CD4-positive, CD25-positive, alpha-beta regulatory T cell (primary cell): ENCODE results near the gene PLAAT5. TPM values are rescaled to one million over a fixed set of nuclear protein-coding genes. Genes with fewer than 3 reads are reported as not detected.

ENCODE experiments used
- ATAC-seq, 2 donors: fragments of 150-1000 bp; cut with Tn5 transposase; one replicate each; pipeline ENCODE4 v1.10.0; 2021; ENCODE audit warnings: low read depth in 2 of 2, moderate number of reproducible peaks in 2 of 2, moderate library complexity in 1 of 2
- DNase-seq, 3 donors: peaks; one replicate each; pipeline versions ENCODE4 v3.0.0 to v3.0.0-alpha.2; 2012 to 2022; ENCODE audit warnings: mixed read lengths in 1 of 3
- H3K27ac ChIP-seq: one replicate; pipeline ENCODE4 v1.7.0; 2013; ENCODE audit warnings: mild to moderate bottlenecking, low read length; ENCODE audit not compliant: insufficient read depth, poor library complexity, severe bottlenecking
- H3K27me3 ChIP-seq: one replicate; pipeline ENCODE4 v1.7.0; 2013; ENCODE audit warnings: low read length; ENCODE audit not compliant: control insufficient read depth, insufficient read depth
- H3K36me3 ChIP-seq: one replicate; pipeline ENCODE4 v1.7.0; 2013; ENCODE audit warnings: mild to moderate bottlenecking, low read length, moderate library complexity; ENCODE audit not compliant: control insufficient read depth, insufficient read depth
- H3K4me1 ChIP-seq: 2 replicates; pipeline ENCODE4 v1.7.0; 2013; ENCODE audit warnings: mild to moderate bottlenecking, low read length; ENCODE audit not compliant: insufficient read depth, control insufficient read depth, poor library complexity, severe bottlenecking
- H3K4me3 ChIP-seq: one replicate; pipeline ENCODE4 v1.7.0; 2013; ENCODE audit warnings: low read depth, mild to moderate bottlenecking, low read length, moderate library complexity
- H3K9me3 ChIP-seq, 2 experiments: 1 replicate in 1 of 2; 2 replicates in 1 of 2; pipeline ENCODE4 v1.7.0; 2013; ENCODE audit warnings: low read length in 2 of 2, mild to moderate bottlenecking in 1 of 2, moderate library complexity in 1 of 2; ENCODE audit not compliant: control insufficient read depth in 2 of 2
- H3K27ac Mint-ChIP-seq, 3 donors: one replicate each; pipeline ENCODE4 v1.8.0; 2020 to 2022; ENCODE audit warnings: mild to moderate bottlenecking in 3 of 3, mixed read lengths in 3 of 3, moderate library complexity in 2 of 3
- H3K27me3 Mint-ChIP-seq: one replicate; pipeline ENCODE4 v1.8.0; 2022; ENCODE audit warnings: mild to moderate bottlenecking, mixed read lengths
- H3K36me3 Mint-ChIP-seq: one replicate; pipeline ENCODE4 v1.8.0; 2020; ENCODE audit warnings: mixed read lengths
- H3K4me1 Mint-ChIP-seq, 4 donors: one replicate each; pipeline ENCODE4 v1.8.0; 2020 to 2022; ENCODE audit warnings: mixed read lengths in 4 of 4, mild to moderate bottlenecking in 1 of 4
- H3K4me3 Mint-ChIP-seq, 4 donors: one replicate each; pipeline ENCODE4 v1.8.0; 2020 to 2022; ENCODE audit warnings: mild to moderate bottlenecking in 4 of 4, mixed read lengths in 4 of 4, moderate library complexity in 3 of 4
- H3K9me3 Mint-ChIP-seq, 7 donors: one replicate each; pipeline ENCODE4 v1.8.0; 2020 to 2022; ENCODE audit warnings: mixed read lengths in 7 of 7, mild to moderate bottlenecking in 3 of 7, moderate library complexity in 2 of 7
- polyA plus RNA-seq, 4 donors: library from polyadenylated mRNA; unstranded; fragments of 300-500 nt; fragmentation: Illumina TruSeq; gene quantifications; one replicate each; pipeline ENCODE4 v1.2.3, GENCODE V29; 2021
- total RNA-seq: library from RNA; stranded (reverse); gene quantifications from one replicate; pipeline ENCODE4 v1.2.3, GENCODE V29; 2022

PLAAT5 gene
- total and polyA plus RNA-seq, 5 donors from 2014 or later: 1.8 TPM; not detected in 4

- H3K4me1 Mint-ChIP-seq: peaks cover 0 to 8% (median under 1%) of the 10 kb centered on the region in 4 donors
- ATAC-seq (no peak), DNase-seq (no peak)
- no peaks in the 10 kb centered on the region for H3K9me3 Mint-ChIP-seq
- H3K27me3 ChIP-seq: no peaks in the 10 kb centered on the region
- no peaks in the 10 kb centered on the region for H3K27me3 Mint-ChIP-seq
- no peak overlapping the region for H3K4me3 ChIP-seq
- H3K4me3 Mint-ChIP-seq: no peak overlapping the region
- no peaks in the 10 kb centered on the region for H3K4me1 ChIP-seq
- H3K36me3 ChIP-seq: no peaks in the 10 kb centered on the region
- no peaks in the 10 kb centered on the region for H3K36me3 Mint-ChIP-seq
- H3K27ac ChIP-seq: no peak overlapping the region
- no peaks in the 10 kb centered on the region for H3K9me3 ChIP-seq
- H3K27ac Mint-ChIP-seq: no peak overlapping the region
These were observed 20.2 kb upstream of the PLAAT5 start for GRCh38 chr11:63511048-63511748.

GRCh38 chr11:63510360-63511047, 19.5 kb upstream of the PLAAT5 start:
- no peak overlapping the region for H3K4me3 ChIP-seq
- H3K36me3 Mint-ChIP-seq: no peaks in the 10 kb centered on the region
- H3K27ac ChIP-seq: no peak overlapping the region
- H3K4me1 ChIP-seq: no peaks in the 10 kb centered on the region
- H3K9me3 ChIP-seq: no peaks in the 10 kb centered on the region
- no peak overlapping the region for H3K27ac Mint-ChIP-seq
- ATAC-seq (no peak), DNase-seq (no peak)
- H3K4me1 Mint-ChIP-seq: peaks cover 0 to 13% (median under 1%) of the 10 kb centered on the region in 4 donors
- no peaks in the 10 kb centered on the region for H3K27me3 ChIP-seq
- no peaks in the 10 kb centered on the region for H3K27me3 Mint-ChIP-seq
- H3K9me3 Mint-ChIP-seq: no peaks in the 10 kb centered on the region
- no peak overlapping the region for H3K4me3 Mint-ChIP-seq
- H3K36me3 ChIP-seq: no peaks in the 10 kb centered on the region

GRCh38 chr11:63508745-63509144, 17.8 kb upstream of the PLAAT5 start:
- Histone ChIP-seq H3K36me3 (no peaks in the 10 kb centered on the region), H3K4me3 (no peak overlapping the region), H3K27ac (no peak overlapping the region), H3K9me3 (no peaks in the 10 kb centered on the region), H3K27me3 (no peaks in the 10 kb centered on the region), H3K4me1 (no peaks in the 10 kb centered on the region)
- H3K36me3 Mint-ChIP-seq: no peaks in the 10 kb centered on the region
- H3K27ac Mint-ChIP-seq: no peak overlapping the region
- no peak for DNase-seq
- H3K27me3 Mint-ChIP-seq: no peaks in the 10 kb centered on the region
- H3K4me3 Mint-ChIP-seq: no peak overlapping the region
- H3K4me1 Mint-ChIP-seq: peaks cover 0 to 14% (median under 1%) of the 10 kb centered on the region in 4 donors
- ATAC-seq: no peak
- H3K9me3 Mint-ChIP-seq: no peaks in the 10 kb centered on the region

- Histone ChIP-seq H3K36me3 (no peaks in the 10 kb centered on the region), H3K4me3 (no peak overlapping the region), H3K9me3 (no peaks in the 10 kb centered on the region), H3K4me1 (no peaks in the 10 kb centered on the region), H3K27me3 (no peaks in the 10 kb centered on the region), H3K27ac (no peak overlapping the region)
- H3K9me3 Mint-ChIP-seq: peaks cover 0 to 2% (median 0%) of the 10 kb centered on the region in 7 donors
- no peak overlapping the region for H3K4me3 Mint-ChIP-seq
- peaks cover 0 to 14% (median under 1%) of the 10 kb centered on the region in 4 donors for H3K4me1 Mint-ChIP-seq
- H3K36me3 Mint-ChIP-seq: no peaks in the 10 kb centered on the region
- DNase-seq (peak in 1 of 3 donors; percentile 18), ATAC-seq (no peak)
- H3K27ac Mint-ChIP-seq: no peak overlapping the region
- no peaks in the 10 kb centered on the region for H3K27me3 Mint-ChIP-seq
These were observed 17.0 kb upstream of the PLAAT5 start for GRCh38 chr11:63508009-63508408.

- Histone ChIP-seq H3K36me3 (no peaks in the 10 kb centered on the region), H3K4me3 (no peak overlapping the region), H3K27ac (no peak overlapping the region), H3K27me3 (no peaks in the 10 kb centered on the region), H3K4me1 (no peaks in the 10 kb centered on the region), H3K9me3 (no peaks in the 10 kb centered on the region)
- Mint-ChIP-seq H3K27ac (peak overlapping the region in 2 of 3 donors; percentile 65 to 77), H3K27me3 (no peaks in the 10 kb centered on the region), H3K4me1 (peaks cover 0 to 17% (median under 1%) of the 10 kb centered on the region in 4 donors), H3K4me3 (no peak overlapping the region), H3K36me3 (no peaks in the 10 kb centered on the region), H3K9me3 (peaks cover 0 to 2% (median 0%) of the 10 kb centered on the region in 7 donors)
- ATAC-seq: no peak
- DNase-seq: no peak
These were observed 16.5 kb upstream of the PLAAT5 start for GRCh38 chr11:63507511-63507910.

- peaks cover 0 to 24% (median under 1%) of the 10 kb centered on the region in 4 donors for H3K4me1 Mint-ChIP-seq
- no peaks in the 10 kb centered on the region for H3K4me1 ChIP-seq
- H3K27me3 ChIP-seq: no peaks in the 10 kb centered on the region
- no peaks in the 10 kb centered on the region for H3K36me3 ChIP-seq
- no peak for DNase-seq
- H3K27me3 Mint-ChIP-seq: no peaks in the 10 kb centered on the region
- H3K27ac Mint-ChIP-seq: no peak overlapping the region
- ATAC-seq: no peak
- no peak overlapping the region for H3K4me3 ChIP-seq
- H3K27ac ChIP-seq: no peak overlapping the region
- peaks cover 0 to 2% (median 0%) of the 10 kb centered on the region in 7 donors for H3K9me3 Mint-ChIP-seq
- no peaks in the 10 kb centered on the region for H3K9me3 ChIP-seq
- H3K36me3 Mint-ChIP-seq: no peaks in the 10 kb centered on the region
- H3K4me3 Mint-ChIP-seq: no peak overlapping the region
These were observed 15.9 kb upstream of the PLAAT5 start for GRCh38 chr11:63506876-63507275.

GRCh38 chr11:63505857-63506528, 15.0 kb upstream of the PLAAT5 start, which contains the start of gene LGALS12:
TSS of gene LGALS12 (plus strand) at chr11:63506084. CDS start at chr11:63506459, 375 bp downstream.
- peaks cover 0 to 3% (median 0%) of the 10 kb centered on the region in 7 donors for H3K9me3 Mint-ChIP-seq
- Histone ChIP-seq H3K27me3 (no peaks in the 10 kb centered on the region), H3K4me1 (no peaks in the 10 kb centered on the region), H3K9me3 (peaks cover 0 to 2% of the 10 kb centered on the region in 2 experiments), H3K27ac (no peak within 1 kb of the TSS), H3K4me3 (no peak within 1 kb of the TSS), H3K36me3 (no peaks in the 10 kb centered on the region)
- no peak within 1 kb of the TSS for H3K27ac Mint-ChIP-seq
- H3K4me3 Mint-ChIP-seq: no peak within 1 kb of the TSS
- peaks cover 0 to 24% (median under 1%) of the 10 kb centered on the region in 4 donors for H3K4me1 Mint-ChIP-seq
- H3K27me3 Mint-ChIP-seq: no peaks in the 10 kb centered on the region
- DNase-seq (no peak), ATAC-seq (no peak)
- H3K36me3 Mint-ChIP-seq: no peaks in the 10 kb centered on the region
